NCI-H2227 (cell line): ENCODE data around the gene FBXO44.

Experiments used
- DNase-seq: peaks from one replicate; lab custom pipeline; 2025; ENCODE audit not compliant: unreplicated experiment; lab: John Stamatoyannopoulos, UW

Gene FBXO44

GRCh38 chr1:11657654-11658053 is 3.0 kb downstream of the FBXO44 start:
- DNase-seq: no peak

- DNase-seq: no peak
Measured at GRCh38 chr1:11658542-11658941, 3.9 kb downstream of the FBXO44 start.

- no peak for DNase-seq
Measured at GRCh38 chr1:11659748-11660147, 5.1 kb downstream of the FBXO44 start.

- DNase-seq: no peak
Measured at GRCh38 chr1:11661103-11661502, 6.4 kb downstream of the FBXO44 start.

DNA sequence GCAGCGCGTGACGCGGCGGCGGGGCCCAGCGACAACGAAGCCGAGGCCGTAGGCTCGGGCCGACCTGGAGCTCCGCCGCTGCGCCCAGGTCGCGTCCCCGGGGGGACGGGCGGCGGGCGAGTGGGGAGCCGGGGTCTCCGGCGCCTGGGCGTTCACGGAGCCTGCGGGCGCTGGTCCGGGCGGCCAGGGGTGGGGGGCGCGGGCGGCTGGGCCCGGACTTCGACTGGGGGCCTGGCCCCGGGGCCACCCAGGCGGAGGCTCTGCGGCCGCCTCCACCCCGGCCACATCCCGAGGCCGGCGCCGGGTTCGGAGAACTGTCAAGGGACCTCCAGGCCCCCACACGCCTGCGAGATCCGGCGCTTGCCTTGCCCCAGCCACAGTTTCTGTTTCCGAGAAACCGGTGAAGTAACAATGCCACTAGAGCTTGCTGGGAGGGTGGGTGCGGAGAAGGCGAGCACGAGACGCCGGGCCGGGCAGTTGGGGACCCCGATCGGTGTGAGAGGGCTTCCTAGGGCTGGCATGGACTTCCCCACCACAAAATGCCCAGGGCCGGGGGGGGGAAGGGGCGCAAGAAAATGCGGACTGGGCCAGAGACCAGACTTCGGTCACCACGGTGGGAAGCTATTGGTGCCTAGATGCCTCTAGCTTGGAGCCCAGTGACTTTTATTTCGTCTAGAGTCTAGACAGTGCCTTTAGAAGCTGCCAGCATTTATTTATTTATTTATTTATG is 9.8 kb downstream of the FBXO44 start:
- DNase-seq: no peak

DNA sequence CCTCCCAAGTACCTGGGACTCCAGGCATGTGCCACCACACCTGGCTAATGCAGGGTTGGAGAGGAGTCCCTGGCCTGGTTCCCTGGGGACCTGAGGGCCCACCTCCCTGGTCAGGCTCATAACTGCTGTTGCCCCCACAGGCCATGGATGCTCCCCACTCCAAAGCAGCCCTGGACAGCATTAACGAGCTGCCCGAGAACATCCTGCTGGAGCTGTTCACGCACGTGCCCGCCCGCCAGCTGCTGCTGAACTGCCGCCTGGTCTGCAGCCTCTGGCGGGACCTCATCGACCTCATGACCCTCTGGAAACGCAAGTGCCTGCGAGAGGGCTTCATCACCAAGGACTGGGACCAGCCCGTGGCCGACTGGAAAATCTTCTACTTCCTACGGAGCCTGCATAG is 13.8 kb downstream of the FBXO44 start:
- no peak for DNase-seq

- DNase-seq: no peak
Measured at GRCh38 chr1:11670747-11671146, 16.1 kb downstream of the FBXO44 start.

DNA sequence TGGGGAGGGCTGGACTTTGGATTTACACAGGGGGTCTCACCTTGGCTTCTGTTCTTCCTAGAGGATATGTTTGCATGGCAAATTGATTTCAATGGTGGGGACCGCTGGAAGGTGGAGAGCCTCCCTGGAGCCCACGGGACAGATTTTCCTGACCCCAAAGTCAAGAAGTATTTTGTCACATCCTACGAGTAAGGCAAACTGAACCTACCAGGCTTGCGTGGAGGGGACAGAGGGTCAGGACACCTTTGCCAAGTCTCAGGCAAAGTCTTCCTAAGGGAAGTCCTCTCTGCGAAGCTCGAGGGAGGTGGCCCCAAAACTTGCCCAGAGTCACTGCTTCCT is 16.5 kb downstream of the FBXO44 start:
- no peak for DNase-seq

DNA sequence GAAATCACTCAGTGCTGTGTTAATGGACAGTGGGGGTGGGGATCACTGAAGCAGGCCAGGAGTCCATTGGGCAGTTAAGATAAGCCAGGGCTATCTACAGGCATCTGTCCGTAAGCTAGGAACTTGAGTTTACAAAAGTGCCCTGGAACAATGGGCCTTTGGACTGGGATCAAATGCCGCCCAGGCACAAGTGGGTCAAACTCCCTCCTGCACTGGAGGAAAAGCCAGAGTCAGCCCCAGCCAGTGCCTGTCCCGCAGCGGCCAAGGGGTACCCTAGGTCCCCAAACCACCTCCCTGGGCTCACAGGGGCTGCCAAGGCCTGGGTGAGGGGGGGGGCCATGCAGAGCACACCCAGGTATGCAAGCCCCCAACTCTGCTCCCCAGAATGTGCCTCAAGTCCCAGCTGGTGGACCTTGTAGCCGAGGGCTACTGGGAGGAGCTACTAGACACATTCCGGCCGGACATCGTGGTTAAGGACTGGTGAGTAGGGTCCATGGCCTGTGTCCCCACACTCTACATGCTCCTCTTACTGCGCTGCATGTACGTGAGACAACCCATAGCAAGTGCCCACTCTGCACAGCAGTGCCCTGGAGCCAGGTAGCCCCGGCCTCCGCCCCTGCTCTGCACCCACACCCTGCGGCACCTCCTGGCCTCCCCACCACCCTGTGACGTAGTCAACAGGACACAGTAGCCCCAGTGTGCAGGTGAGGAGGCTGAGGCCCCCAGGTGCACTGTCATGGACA is 17.0 kb downstream of the FBXO44 start:
- DNase-seq: no peak

DNA sequence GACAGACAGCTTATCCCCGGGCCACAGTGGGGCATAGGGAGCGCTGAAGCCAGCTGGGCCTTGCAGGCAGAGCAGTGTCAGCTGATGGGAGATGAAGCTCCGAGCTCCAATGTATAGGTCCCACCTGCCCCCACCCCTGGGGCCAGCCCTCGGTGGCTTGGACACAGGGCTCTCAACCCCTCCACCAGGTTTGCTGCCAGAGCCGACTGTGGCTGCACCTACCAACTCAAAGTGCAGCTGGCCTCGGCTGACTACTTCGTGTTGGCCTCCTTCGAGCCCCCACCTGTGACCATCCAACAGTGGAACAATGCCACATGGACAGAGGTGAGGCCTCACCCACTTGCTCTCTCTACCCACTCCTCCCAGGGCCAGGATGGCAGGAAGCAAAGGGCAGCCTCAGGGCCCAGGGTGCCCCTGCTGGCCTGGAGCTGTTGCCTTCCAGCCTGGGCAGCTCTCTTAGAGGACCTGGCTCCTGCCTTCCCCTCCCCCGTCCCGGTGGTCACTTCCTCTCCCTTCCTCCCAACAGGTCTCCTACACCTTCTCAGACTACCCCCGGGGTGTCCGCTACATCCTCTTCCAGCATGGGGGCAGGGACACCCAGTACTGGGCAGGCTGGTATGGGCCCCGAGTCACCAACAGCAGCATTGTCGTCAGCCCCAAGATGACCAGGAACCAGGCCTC is 18.6 kb downstream of the FBXO44 start:
- no peak for DNase-seq

DNA sequence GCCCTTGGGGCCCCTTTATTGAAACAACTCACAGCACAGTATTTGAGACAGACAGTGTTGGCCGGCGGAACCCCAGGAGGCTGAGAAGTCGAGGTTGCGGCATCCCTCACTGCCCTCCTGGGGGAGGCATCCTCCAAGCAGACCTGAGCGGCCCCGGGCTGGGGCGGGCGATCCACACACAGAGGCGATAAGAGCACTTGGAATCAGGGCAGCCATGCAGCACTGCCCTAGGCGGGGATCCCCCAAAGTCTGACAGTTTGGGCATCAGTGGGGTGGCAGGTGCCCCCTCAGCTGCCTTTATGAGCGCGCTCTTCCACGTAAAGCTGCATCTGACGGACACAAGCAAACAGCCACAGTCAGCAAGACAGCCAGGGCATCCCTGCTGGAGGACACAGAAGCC is 19.8 kb downstream of the FBXO44 start:
- no peak for DNase-seq

DNA sequence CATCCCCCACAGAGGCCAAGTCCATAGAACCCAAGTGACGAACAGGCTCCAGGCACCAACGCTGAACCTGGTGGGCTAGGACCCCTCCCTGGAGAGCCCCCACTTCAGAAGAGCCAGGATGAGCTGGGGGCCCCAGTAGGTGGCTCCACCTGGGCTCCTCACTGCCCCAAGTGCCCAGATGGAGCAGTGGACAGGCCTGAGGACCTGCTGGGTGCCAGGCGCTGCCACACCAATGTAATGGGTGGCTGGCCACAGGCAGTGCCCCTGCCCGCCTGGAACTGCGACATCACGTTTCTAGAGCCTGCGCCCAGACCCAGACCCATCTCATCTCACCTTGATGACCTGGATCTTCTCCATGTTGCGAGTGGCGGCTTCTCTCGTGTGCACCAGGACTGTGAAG is 20.6 kb downstream of the FBXO44 start:
- no peak for DNase-seq

- DNase-seq: no peak
Measured at GRCh38 chr1:11676386-11677103, 21.9 kb downstream of the FBXO44 start.

DNA sequence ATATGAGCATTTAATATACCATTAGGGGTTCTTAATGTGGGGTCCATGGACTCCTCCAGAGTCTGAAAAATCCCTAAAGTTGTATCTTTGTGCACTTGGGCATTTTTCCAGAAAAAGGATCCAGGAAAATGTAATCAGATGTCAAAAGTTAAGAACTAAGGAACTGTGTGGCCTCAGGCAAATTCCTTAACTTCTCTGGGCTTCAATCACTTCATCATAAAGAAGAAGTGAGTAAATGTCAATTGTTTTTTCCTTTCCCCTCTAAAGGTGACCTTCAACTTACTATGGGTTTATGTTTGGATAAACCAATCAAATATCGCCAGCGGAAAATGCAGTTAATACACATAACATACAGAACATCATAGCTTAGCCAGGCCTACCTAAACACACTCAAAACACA is 23.8 kb downstream of the FBXO44 start:
- no peak for DNase-seq

GRCh38 chr1:11680270-11681070 is 25.8 kb downstream of the FBXO44 start:
- no peak for DNase-seq

DNA sequence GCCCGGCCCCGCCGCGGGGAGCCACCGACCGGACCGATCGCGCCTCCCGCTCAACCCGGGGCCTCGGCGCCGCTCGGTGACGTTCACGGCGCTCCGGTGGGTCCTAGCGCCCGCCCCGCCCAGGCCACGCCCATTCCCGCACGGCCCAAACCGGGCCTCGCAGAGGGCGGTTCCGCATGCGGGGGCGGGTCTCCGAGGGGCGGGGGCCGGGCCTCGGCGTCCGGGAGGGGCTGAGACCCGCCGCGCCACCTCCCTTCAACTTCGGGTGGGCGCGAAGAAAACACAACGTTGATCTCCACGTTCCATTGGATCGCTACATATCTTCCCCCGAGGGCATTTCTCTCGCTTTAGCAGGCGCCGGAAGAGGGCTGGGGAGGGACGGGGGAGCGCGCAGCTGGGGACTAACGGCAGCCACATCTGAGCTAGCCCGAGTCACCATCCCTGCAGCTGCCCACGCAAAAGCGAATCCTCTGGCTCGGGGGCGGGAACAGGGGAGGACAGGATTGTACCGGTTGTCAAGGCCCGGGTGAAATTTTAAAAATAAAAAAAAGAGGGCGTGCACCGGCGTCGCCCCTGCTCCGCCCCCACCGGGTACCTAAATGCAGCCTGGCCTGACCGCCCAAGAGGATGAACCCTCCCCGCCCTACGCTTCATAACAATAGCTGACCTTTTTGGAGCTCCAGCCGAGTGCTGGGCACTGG is 26.5 kb downstream of the FBXO44 start, which contains the start of gene MAD2L2:
Gene MAD2L2 (minus strand): TSS at position 78 of the 701 bp plus-strand sequence. CDS start 547 bp downstream, outside the sequence.
- peak; percentile 95 for DNase-seq

- DNase-seq: no peak
Measured at GRCh38 chr1:11682287-11682771, 27.7 kb downstream of the FBXO44 start.

GRCh38 chr1:11682799-11683198 is 28.1 kb downstream of the FBXO44 start:
- no peak for DNase-seq

- no peak for DNase-seq
Measured at GRCh38 chr1:11684070-11684469, 29.4 kb downstream of the FBXO44 start.
